Natural killer cell treated with Interleukin-12 subunit alpha and Interleukin-12 subunit beta and Interleukin-15 and Interleukin-18, amount 100 ng/mL, for 72 hours (primary cell): ENCODE results near the gene CDH13. TPM values are rescaled to one million over a fixed set of nuclear protein-coding genes. Genes with fewer than 3 reads are reported as not detected.
A peak's percentile ranks its signal among the peaks of the same experiment; 100 is the strongest.

Source experiments
- ATAC-seq, 2 donors: fragments of 150-1000 bp; cut with Tn5 transposase in 1 of 2; sonication (Bioruptor Pico), chemical (Tn5 transposase) in 1 of 2; 2 replicates each; pipeline ENCODE4 v1.10.0; 2021
- DNase-seq: peaks from one replicate; pipeline ENCODE4 v3.0.0; 2022; ENCODE audit warnings: low spot score
- H3K27ac Mint-ChIP-seq, 2 donors: 1 replicate in 1 of 2; 2 replicates in 1 of 2; pipeline ENCODE4 v1.8.0; 2022; ENCODE audit warnings: mixed read lengths in 2 of 2, mild to moderate bottlenecking in 1 of 2, moderate library complexity in 1 of 2
- H3K27me3 Mint-ChIP-seq, 2 donors: 1 replicate in 1 of 2; 2 replicates in 1 of 2; pipeline ENCODE4 v1.8.0; 2022; ENCODE audit warnings: mixed read lengths in 2 of 2
- H3K36me3 Mint-ChIP-seq: one replicate; pipeline ENCODE4 v1.8.0; 2022; ENCODE audit warnings: mixed read lengths
- H3K4me1 Mint-ChIP-seq, 2 donors: 1 replicate in 1 of 2; 2 replicates in 1 of 2; pipeline ENCODE4 v1.8.0; 2022; ENCODE audit warnings: low read depth in 2 of 2, mixed read lengths in 2 of 2, mild to moderate bottlenecking in 1 of 2
- H3K4me3 Mint-ChIP-seq: one replicate; pipeline ENCODE4 v1.8.0; 2022; ENCODE audit warnings: mixed read lengths
- H3K9me3 Mint-ChIP-seq: 2 replicates; pipeline ENCODE4 v1.8.0; 2022; ENCODE audit warnings: mixed read lengths
- total RNA-seq, 2 donors: library from RNA; stranded (reverse); gene quantifications; one replicate each; pipeline ENCODE4 v1.2.3, GENCODE V29; 2022

Gene CDH13
- total RNA-seq, 2 donors from 2014 or later = not detected

GRCh38 chr16:83136419-83136818 lies 509.6 kb downstream of the CDH13 start:
- Mint-ChIP-seq H3K27ac (no peak overlapping the region), H3K4me3 (no peak overlapping the region), H3K9me3 (no peaks in the 10 kb centered on the region), H3K27me3 (peaks cover 10 to 19% of the 10 kb centered on the region in 2 donors), H3K4me1 (peaks cover 24% of the 10 kb centered on the region in 2 donors), H3K36me3 (no peaks in the 10 kb centered on the region)
- DNase-seq (no peak), ATAC-seq (no peak)

GRCh38 chr16:83136924-83137323 lies 510.2 kb downstream of the CDH13 start:
- H3K27ac Mint-ChIP-seq = peak overlapping the region in 1 of 2 donors; percentile 60

GRCh38 chr16:83137326-83137781 lies 510.6 kb downstream of the CDH13 start:
- Mint-ChIP-seq H3K27ac (peak overlapping the region; percentile 21 to 60), H3K4me3 (peak overlapping the region; percentile 81), H3K4me1 (peaks cover 24% of the 10 kb centered on the region in 2 donors), H3K36me3 (no peaks in the 10 kb centered on the region), H3K9me3 (no peaks in the 10 kb centered on the region), H3K27me3 (peaks cover 14 to 19% of the 10 kb centered on the region in 2 donors)
- peak; percentile 87 to 91 for ATAC-seq
- DNase-seq = peak; percentile 69

More at GRCh38 chr16:83136924-83137323, 510.2 kb downstream of the CDH13 start:
- DNase-seq (no peak), ATAC-seq (peak in 1 of 2 donors; percentile 47)
- Mint-ChIP-seq H3K9me3 (no peaks in the 10 kb centered on the region), H3K4me3 (peak overlapping the region; percentile 81), H3K4me1 (peaks cover 24% of the 10 kb centered on the region in 2 donors), H3K36me3 (no peaks in the 10 kb centered on the region), H3K27me3 (peaks cover 14 to 19% of the 10 kb centered on the region in 2 donors)

- peaks cover 14 to 19% of the 10 kb centered on the region in 2 donors for H3K27me3 Mint-ChIP-seq
- peak overlapping the region; percentile 21 to 60 for H3K27ac Mint-ChIP-seq
- ATAC-seq (no peak), DNase-seq (no peak)
- peak overlapping the region; percentile 81 for H3K4me3 Mint-ChIP-seq
- H3K36me3 Mint-ChIP-seq = no peaks in the 10 kb centered on the region
- H3K4me1 Mint-ChIP-seq = peaks cover 24% of the 10 kb centered on the region in 2 donors
- no peaks in the 10 kb centered on the region for H3K9me3 Mint-ChIP-seq
Observed at GRCh38 chr16:83137894-83138293, 511.1 kb downstream of the CDH13 start.

GRCh38 chr16:83138512-83138911 lies 511.7 kb downstream of the CDH13 start:
- peaks cover 24% of the 10 kb centered on the region in 2 donors for H3K4me1 Mint-ChIP-seq
- H3K27me3 Mint-ChIP-seq = peaks cover 14 to 21% of the 10 kb centered on the region in 2 donors
- no peak for DNase-seq
- peak overlapping the region; percentile 81 for H3K4me3 Mint-ChIP-seq
- no peak for ATAC-seq
- H3K36me3 Mint-ChIP-seq = no peaks in the 10 kb centered on the region
- no peaks in the 10 kb centered on the region for H3K9me3 Mint-ChIP-seq
- peak overlapping the region in 1 of 2 donors; percentile 60 for H3K27ac Mint-ChIP-seq

GRCh38 chr16:83138976-83139690 lies 512.4 kb downstream of the CDH13 start:
- peaks cover 17 to 27% of the 10 kb centered on the region in 2 donors for H3K27me3 Mint-ChIP-seq
- H3K27ac Mint-ChIP-seq = no peak overlapping the region
- no peak for ATAC-seq
- DNase-seq = no peak
- H3K36me3 Mint-ChIP-seq = no peaks in the 10 kb centered on the region
- H3K9me3 Mint-ChIP-seq = no peaks in the 10 kb centered on the region
- H3K4me1 Mint-ChIP-seq = peaks cover 24% of the 10 kb centered on the region in 2 donors
- H3K4me3 Mint-ChIP-seq = no peak overlapping the region

GRCh38 chr16:83143788-83144187 lies 517.0 kb downstream of the CDH13 start:
- no peak for ATAC-seq
- Mint-ChIP-seq H3K9me3 (no peaks in the 10 kb centered on the region), H3K4me1 (no peaks in the 10 kb centered on the region), H3K36me3 (no peaks in the 10 kb centered on the region), H3K27ac (no peak overlapping the region), H3K4me3 (no peak overlapping the region), H3K27me3 (peaks cover 13 to 16% of the 10 kb centered on the region in 2 donors)
- no peak for DNase-seq

GRCh38 chr16:83145297-83145696 lies 518.5 kb downstream of the CDH13 start:
- DNase-seq (no peak), ATAC-seq (no peak)
- Mint-ChIP-seq H3K36me3 (no peaks in the 10 kb centered on the region), H3K27me3 (peaks cover 18 to 22% of the 10 kb centered on the region in 2 donors), H3K4me3 (no peak overlapping the region), H3K4me1 (no peaks in the 10 kb centered on the region), H3K9me3 (no peaks in the 10 kb centered on the region), H3K27ac (no peak overlapping the region)

- H3K27me3 Mint-ChIP-seq = peaks cover 17 to 30% of the 10 kb centered on the region in 2 donors
- H3K36me3 Mint-ChIP-seq = no peaks in the 10 kb centered on the region
- DNase-seq (no peak), ATAC-seq (no peak)
- H3K27ac Mint-ChIP-seq = no peak overlapping the region
- no peaks in the 10 kb centered on the region for H3K9me3 Mint-ChIP-seq
- H3K4me1 Mint-ChIP-seq = no peaks in the 10 kb centered on the region
- H3K4me3 Mint-ChIP-seq = no peak overlapping the region
Observed at GRCh38 chr16:83147244-83147643, 520.5 kb downstream of the CDH13 start.

GRCh38 chr16:83158320-83158957 lies 531.7 kb downstream of the CDH13 start:
- H3K27me3 Mint-ChIP-seq = peaks cover 13 to 18% of the 10 kb centered on the region in 2 donors
- no peak overlapping the region for H3K27ac Mint-ChIP-seq
- DNase-seq (no peak), ATAC-seq (peak; percentile 20 to 50)
- H3K9me3 Mint-ChIP-seq = no peaks in the 10 kb centered on the region
- H3K4me3 Mint-ChIP-seq = no peak overlapping the region
- H3K36me3 Mint-ChIP-seq = no peaks in the 10 kb centered on the region
- H3K4me1 Mint-ChIP-seq = no peaks in the 10 kb centered on the region

- DNase-seq = no peak
- peaks cover 13 to 18% of the 10 kb centered on the region in 2 donors for H3K27me3 Mint-ChIP-seq
- H3K27ac Mint-ChIP-seq = no peak overlapping the region
- H3K4me1 Mint-ChIP-seq = no peaks in the 10 kb centered on the region
- no peaks in the 10 kb centered on the region for H3K36me3 Mint-ChIP-seq
- ATAC-seq = no peak
- H3K4me3 Mint-ChIP-seq = no peak overlapping the region
- no peaks in the 10 kb centered on the region for H3K9me3 Mint-ChIP-seq
Observed at GRCh38 chr16:83159049-83159448, 532.3 kb downstream of the CDH13 start.

GRCh38 chr16:83160287-83161020 lies 533.7 kb downstream of the CDH13 start:
- ATAC-seq (no peak), DNase-seq (no peak)
- H3K4me3 Mint-ChIP-seq = no peak overlapping the region
- H3K36me3 Mint-ChIP-seq = no peaks in the 10 kb centered on the region
- no peak overlapping the region for H3K27ac Mint-ChIP-seq
- peaks cover 16 to 21% of the 10 kb centered on the region in 2 donors for H3K27me3 Mint-ChIP-seq
- H3K4me1 Mint-ChIP-seq = no peaks in the 10 kb centered on the region
- no peaks in the 10 kb centered on the region for H3K9me3 Mint-ChIP-seq

- Mint-ChIP-seq H3K9me3 (no peaks in the 10 kb centered on the region), H3K27me3 (peaks cover 18 to 30% of the 10 kb centered on the region in 2 donors), H3K4me1 (no peaks in the 10 kb centered on the region), H3K27ac (no peak overlapping the region), H3K4me3 (no peak overlapping the region), H3K36me3 (no peaks in the 10 kb centered on the region)
- ATAC-seq (no peak), DNase-seq (no peak)
Observed at GRCh38 chr16:83162791-83163190, 536.0 kb downstream of the CDH13 start.
